GM21423 (cell line): ENCODE measurements around the gene SOS1.
"Not testable (repeated sequence)": the region's sequence is repeated elsewhere in the genome, so short reads cannot be mapped to it uniquely, and the experiment has no call there.

Experiments
- ATAC-seq: cut with Tn5 transposase; IDR thresholded peaks from one replicate; pipeline ENCODE4 v1.9.1; 2021; ENCODE audit warnings: mild to moderate bottlenecking, moderate library complexity; ENCODE audit not compliant: unreplicated experiment

Gene SOS1

DNA sequence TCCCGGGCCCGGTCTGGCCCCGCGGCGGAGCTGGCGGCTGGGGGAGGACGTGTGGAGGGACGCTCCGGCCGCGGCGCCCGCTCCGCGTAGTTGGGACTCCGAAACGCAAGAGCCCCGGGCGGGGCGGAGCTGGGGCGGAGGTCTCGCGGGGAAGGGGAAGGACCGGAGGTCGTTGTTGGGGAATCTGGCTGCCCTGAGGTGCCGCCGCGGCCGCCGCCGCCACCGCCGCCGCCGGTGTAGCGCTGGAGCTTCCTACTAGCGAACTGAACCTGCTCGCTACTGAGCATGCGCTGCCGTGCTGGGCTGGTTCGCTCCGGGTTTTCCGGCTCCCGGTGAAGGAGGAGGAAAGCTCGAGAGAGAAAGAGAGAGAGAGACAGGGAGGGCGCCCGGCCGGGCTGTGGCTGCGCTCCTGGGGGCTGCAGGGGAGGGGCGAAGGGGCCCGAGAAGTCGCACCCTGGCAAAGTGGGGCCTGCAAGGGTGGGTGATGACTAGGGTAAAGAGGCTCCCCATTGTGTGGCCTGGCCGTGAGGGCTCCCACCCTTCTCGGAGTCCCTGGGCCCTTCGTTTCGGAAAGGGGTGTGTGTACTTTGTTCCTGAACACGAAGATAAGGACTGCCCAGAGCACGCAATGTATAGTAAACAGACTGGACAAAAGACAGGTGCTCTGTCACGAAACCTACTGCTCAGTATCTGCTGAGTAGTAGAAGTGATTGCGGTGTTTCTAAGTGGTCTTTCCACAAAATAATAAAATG is at the start of gene SOS1:
SOS1 (minus strand) TSS at position 281 of the 752 bp plus-strand sequence. CDS start 629 bp downstream, outside the sequence.
- ATAC-seq, result peak; percentile 43

GRCh38 chr2:39164089-39164488 is 43.2 kb upstream of the SOS1 start:
- no peak for ATAC-seq

DNA sequence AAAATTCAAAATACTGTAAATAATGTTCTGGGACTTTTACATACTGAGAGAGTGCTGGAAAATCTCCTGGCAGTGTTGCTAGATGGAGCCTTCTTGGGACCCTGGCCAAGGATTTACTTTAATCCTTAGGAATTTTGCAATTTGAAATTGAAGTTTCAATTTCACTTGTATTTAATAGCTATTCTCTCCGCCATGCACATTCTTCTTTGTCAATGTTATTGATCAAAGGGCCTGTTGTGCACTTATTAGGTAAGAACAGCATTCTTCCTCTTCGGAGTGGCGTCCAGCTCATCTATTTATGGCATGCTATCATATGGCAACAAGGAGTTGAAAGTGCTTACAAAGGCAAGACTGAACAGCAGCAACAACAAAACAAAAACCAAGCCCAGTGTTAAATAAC is 40.1 kb upstream of the SOS1 start:
- ATAC-seq, result no peak

- ATAC-seq, result no peak
Observed at GRCh38 chr2:39159283-39159682, 38.4 kb upstream of the SOS1 start.

DNA sequence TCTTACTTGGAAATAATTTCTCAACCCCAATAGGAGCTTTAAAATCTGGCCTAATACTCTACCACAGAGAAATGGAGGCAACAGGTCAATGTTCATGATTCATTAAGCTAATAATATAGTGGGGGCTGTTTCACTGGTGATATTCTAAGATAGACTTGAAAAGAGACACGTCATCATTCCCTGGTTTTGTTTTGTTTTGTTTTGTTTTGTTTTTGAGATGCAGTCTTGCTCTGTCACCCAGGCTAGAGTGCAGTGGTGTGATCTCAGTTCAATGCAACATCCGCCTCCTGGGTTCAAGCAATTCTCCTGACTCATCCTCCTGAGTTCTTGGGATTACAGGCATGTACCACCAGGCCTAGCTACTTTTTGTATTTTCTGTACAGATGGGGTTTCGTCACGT is 37.5 kb upstream of the SOS1 start:
- ATAC-seq, result no peak

DNA sequence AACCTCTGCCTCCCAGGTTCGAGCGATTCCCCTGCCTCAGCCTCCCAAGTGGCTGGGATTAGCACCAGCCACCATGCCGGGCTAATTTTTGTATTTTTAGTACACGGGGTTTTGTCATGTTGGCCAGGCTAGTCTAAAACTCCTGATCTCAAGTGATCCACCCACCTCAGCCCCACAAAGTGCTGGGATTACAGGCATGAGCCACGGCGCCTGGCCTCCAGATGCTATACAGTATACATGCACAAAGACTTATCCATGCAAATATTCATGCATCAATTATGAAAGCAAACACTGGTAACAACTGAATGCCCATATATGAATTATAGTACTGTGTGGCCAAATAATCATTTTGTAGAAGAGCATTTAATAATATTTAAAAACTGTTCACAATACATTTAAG is 36.0 kb upstream of the SOS1 start:
- ATAC-seq, result no peak

DNA sequence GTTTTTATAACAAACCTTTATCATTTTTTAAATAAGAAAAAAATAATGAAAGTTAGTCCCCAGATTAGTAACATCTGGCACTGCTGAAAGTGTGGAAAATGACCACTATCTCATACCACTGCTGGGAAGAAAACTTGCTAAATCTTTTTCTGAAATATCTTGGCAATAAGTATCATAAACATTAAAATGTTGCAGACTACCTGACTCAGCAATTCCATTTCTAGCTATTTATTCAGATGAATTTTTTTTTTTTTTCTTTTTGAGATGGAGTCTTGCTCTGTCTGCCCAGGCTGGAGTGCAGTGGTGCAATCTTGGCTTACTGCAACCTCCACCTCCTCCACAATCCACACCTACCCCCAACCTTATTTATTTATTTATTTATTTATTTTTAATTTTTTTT is 35.3 kb upstream of the SOS1 start:
- no peak for ATAC-seq

- ATAC-seq, result not testable (repeated sequence)
Observed at GRCh38 chr2:39155573-39155972, 34.7 kb upstream of the SOS1 start.

GRCh38 chr2:39154944-39155343 is 34.1 kb upstream of the SOS1 start:
- no peak for ATAC-seq

DNA sequence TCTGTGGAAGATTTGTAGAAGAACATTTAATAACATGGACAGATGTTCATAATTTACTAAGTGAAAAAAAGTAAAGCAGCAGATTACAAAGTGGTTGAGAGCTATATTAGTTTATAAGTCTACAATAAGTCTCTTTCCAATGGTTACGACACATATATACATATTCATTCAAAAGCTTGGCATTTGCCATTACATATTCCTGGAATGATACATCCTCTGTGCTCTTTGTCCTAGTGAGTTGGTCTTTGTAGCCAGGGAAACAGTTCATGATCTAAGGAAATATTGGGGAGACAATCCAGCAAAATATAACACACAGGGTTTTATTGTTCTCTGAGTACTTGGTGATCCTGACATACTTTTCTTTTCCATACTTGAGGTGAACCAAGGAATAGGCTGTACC is 32.5 kb upstream of the SOS1 start:
- no peak for ATAC-seq

- ATAC-seq, result no peak
Observed at GRCh38 chr2:39152504-39152903, 31.7 kb upstream of the SOS1 start.

DNA sequence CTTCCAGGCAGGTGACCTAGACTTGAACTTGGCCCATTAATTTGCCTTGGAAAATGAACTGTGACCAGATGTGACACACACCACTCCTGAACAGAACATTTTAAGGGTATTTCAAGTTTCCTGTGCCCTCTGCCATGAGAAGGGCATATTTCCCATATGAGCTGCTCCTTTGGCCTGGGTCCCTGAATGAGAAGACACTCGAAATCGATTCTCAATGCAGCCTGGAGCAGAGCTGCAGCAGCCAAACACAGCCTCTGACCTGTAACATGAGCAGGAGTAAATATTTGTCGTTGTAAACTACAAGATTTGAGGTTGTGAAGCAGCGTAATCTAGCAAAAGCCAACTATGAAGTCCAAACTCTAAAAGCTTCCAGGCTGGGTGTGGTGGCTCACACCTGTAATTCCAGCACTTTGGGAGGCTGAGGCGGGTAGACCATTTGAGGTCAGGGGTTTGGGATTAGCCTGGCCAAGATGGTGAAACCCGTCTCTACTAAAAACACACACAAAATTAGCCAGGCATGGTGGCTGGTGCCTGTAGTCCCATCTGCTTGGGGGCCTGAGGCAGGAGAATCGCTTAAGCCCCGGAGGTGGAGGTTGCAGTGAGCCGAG is 30.1 kb upstream of the SOS1 start:
- no peak for ATAC-seq

GRCh38 chr2:39150102-39150562 is 29.3 kb upstream of the SOS1 start:
- no peak for ATAC-seq

DNA sequence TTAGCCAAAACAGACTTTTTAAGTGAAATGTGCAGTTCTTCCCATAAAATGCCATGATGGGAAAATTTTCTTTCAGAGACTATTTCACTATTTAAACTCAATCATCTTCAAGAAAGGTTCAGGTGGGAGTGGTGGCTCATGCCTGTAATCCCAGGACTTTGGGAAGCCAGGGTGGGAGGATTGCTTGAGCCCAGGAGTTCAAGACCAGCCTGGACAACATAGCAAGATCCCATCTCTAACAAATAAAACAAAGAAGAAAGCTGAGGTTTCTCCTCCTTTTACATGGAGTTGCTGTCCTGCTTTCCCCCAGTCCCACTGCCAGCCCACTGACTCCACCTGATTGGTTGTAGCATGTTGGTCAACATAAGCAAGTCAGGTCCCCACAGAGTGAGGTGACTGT is 25.8 kb upstream of the SOS1 start:
- ATAC-seq, result no peak

DNA sequence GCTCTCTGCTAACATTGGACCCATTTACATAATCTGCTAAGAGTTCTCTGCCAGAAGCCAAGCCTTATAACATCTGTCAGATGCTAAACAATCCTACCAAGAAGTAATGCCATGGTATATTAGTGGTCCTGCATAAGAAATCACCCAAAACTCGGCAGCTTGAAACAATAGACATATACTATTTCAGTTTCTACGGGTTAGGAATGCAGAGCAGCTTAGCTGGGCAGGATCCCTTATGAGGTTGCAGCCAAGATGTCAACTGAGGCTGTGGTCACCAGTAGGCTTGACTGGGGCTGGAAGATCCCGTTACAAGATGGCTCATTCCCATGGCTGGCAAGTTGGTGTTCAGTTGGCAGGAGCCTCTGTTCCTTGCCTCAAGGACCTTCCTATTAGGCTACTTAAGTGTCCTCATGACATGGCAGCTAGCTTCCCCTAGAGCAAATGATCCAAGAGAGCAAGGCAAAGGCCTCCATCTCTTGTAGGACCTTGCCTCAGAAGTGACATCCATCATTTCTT is 25.1 kb upstream of the SOS1 start:
- no peak for ATAC-seq

DNA sequence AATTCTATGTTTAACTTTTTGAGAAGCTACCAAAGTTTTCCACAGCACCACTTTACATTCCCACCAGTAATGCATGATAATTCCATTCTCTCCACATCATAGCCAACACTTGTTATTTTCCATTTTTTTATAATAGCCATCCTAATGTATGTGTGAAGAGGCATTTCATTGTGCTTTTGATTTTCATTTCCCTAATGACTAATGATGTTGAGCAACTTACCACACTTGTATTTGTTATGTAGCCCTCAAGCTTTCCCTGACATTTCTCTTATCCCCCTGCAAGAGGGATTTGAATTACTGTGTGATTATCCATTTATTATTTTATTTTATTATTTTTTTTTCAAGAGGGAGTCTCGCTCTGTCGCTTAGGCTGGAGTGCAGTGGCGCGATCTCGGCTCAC is 23.6 kb upstream of the SOS1 start:
- no peak for ATAC-seq

DNA sequence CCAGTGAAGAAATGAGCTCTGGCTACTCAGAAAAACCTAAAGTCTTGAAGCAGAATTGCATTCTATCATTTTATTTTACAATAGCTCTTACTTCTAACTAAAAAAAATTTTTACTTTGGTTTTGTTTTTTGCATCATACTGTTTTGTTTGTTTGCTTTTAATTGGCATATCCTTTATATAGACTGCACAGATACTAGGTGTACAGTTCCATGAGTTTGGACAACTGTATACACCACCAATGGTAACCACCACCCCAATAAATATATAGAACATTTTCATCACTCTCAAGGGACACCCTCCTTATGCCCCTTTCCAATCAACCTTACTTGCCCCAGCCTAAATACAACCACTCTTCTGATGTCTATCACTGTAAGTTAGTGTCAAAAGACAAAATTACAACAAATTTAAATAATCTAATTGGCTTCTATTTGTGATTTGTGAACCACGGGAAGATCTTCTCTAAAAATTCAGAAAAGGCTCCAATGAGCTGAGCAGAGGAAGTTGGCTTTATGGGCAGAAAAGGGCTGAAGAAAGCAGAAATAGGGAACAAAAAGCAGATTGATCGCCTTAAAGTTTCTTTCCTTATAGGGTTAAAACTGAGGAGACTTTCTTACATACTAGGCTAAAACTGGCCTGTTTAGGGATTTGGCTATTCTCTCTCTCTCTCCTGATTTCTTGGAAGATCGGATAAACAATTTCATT is 22.2 kb upstream of the SOS1 start:
- ATAC-seq, result no peak

DNA sequence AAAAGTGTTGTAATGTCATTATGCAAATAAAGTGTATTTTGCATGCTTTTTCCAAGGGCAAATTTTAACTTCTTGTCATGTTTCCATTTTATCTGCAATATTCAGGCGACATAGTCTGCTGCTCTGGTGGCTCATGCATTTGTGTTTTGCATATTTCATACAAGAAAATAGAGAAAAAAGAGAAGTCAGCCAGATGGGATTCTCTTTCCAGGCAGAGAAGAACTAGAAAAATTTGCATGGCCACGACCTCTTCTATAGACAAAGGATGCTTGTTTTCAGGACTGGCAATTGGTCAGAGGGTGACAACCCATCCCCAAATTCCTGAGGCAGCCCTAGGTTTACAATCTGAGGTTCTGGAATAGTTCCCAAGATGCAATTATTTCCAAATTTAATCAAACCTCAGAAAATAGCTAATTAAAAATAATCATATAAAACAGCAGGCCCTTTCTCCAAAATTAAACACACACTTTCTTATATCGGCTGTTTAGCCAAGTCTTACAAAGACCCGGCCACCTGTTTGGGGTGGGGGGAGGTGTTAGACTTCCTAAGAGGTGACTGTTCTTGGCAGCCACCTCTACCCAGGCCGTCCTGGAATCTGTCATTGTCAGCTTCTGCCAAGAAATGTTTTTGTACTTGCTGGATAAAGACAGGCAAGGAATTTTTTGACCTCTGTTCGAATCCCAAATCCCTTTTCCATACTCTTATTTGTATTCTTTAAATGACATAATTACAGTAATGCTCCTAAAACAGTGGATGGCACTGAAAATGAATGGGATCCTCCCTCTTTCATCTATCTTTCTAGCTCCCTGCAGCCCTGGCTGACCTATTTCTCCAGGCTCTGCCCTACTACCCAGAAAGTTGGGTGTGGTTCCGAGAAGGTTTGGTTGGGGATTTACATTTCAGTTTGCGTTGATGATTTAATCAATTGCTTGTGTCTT is 20.8 kb upstream of the SOS1 start:
- ATAC-seq, result no peak

DNA sequence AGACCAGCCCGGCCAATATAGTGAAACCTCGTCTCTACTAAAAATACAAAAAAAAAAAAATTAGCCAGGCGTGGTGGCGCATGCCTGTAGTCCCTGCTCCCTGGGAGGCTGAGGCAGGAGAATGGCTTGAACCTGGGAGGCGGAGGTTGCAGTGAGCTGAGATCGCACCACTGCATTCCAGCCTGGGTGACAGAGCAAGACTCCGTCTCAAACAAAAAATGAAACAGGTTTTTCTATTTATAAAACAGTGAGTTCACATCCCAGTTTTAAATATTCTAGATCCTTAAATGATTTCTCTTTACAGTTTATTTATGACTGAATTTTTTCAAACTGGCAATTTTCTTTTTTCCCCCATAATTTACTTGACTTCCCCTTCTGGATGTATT is 20.1 kb upstream of the SOS1 start:
- ATAC-seq, result not testable (repeated sequence)

DNA sequence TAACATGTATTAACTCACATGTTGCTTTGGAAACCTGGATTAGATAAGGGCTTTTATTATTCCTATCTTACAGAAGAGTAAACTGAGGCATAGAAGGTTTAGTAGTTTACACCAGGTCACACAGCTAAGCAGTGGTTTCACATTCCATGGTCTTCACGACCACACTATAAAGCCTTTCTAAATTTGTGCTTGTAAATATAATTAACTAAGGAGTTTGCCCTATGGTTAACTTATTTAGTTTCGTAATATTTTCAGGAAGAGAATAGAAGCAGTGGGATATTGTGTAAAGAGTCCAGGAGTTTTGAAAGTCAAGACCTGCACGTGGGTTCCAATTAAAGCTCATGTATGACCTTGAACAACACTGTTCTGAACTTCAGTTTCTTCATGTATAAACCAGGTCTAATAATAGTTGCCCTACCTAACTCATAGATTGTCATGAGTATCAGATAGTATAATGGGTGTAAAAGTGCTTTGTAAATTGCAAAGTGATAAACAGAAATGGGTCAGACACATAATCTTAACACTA is 19.5 kb upstream of the SOS1 start:
- ATAC-seq, result no peak
